ENCODE measurements around the gene TIAM2. TPM values are rescaled to one million over a fixed set of nuclear protein-coding genes. Genes with fewer than 3 reads are reported as not detected.

TIAM2 gene
- polyA plus RNA-seq, 5 donors, result 15.9 to 24.3 (median 21.1) TPM

GRCh38 chr6:155056756-155057155 is 61.6 kb downstream of the TIAM2 start:
- DNase-seq, result no peak

DNA sequence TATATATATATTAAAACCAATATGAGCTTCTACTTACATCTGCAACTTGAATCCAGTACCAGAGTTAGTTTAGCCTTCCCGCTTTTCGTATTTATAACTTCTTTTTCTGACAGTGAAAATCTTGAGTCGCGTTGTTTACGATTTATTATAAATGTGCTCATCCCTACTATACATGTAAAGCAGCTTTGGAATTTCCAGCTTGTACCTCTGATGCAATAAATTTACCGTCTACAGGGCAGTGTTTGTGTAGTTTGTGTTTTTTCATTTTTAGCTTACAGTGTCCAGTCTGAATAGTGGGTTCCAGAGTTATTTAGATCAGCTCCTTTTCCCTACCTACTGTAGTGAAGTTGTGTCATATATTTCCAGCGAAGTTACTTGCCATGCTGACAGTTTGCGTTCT is 66.3 kb downstream of the TIAM2 start:
- DNase-seq, result no peak

DNA sequence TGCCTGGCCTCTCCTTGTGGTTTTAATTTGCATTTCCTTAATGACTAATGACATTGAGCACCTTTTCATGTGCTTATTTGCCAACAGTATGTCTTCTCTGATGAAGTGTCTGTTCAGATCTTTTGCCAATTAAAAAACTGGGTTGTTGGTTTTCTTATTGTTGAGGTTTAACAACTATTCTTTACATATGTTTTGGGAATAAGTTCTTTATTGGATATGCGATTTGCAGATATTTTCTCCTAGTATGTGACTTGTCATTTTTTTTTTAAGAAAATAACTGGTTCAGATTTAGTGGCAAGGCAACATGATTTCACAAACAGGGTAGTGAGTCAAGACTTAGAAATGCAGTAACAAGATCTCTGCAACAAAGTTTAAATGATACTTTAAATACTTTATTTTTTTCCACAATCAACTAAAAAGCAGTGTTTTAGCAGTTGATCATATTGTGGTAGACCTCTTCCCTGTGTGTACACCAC is 67.8 kb downstream of the TIAM2 start:
- DNase-seq, result no peak

GRCh38 chr6:155064303-155064702 is 69.2 kb downstream of the TIAM2 start:
- no peak for DNase-seq

DNA sequence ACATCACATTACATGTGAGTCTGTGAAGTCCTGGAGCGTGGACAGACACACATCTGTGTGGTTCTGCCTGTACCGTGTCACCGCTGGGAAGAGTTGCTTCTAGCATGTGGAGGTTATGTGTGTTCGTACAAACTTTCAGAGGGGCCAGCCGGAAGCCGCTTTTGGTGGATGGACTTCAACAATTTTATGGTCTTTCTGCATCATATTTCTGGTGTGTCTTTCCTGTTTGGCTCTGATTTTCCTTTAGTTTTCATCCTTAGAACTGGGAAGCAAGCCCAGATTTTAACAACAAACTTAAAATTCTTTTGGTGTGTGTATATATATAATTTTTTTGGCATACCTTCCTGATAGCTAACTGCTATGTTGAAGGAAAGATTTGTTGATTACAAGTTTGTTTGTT is 71.2 kb downstream of the TIAM2 start:
- peak; percentile 53 to 58 for DNase-seq

DNA sequence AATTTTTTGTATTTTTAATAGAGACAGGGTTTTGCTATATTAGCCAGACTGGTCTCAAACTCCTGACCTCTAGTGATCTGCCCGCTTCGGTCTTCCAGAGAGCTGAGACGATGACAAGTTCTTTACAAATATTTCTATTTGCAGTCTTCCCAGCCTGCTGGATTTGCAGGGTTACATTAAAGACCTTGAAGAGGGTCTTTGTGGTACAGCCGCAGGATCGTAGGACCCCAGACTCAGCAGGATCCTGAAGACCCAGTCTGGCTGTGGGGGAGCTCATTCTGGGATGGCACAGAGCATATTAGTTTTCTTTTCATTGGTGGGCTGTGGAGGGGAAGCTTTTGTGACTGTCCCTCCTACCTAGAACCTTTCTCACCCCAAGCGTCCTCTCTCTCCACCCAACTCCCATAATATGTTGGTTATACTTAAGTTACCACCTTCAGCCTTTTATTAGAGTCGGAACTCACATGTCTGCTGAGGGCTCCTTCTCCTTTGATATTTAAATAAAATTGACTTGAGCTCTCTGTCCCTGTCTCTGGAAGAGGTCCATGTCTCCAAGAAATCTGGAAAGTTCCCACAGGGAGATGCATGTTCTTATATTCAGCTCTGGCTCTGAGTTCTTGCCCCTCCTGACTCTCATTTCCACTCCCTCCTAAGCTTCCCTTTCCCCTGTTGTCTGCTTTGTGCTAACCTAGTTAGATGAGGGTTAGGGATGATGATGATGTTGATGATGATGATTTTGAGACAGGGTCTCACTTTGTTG is 72.0 kb downstream of the TIAM2 start:
- no peak for DNase-seq

GRCh38 chr6:155067956-155068615 is 73.0 kb downstream of the TIAM2 start:
- no peak for DNase-seq

- DNase-seq, result no peak
These were observed 74.4 kb downstream of the TIAM2 start for GRCh38 chr6:155069543-155069942.

DNA sequence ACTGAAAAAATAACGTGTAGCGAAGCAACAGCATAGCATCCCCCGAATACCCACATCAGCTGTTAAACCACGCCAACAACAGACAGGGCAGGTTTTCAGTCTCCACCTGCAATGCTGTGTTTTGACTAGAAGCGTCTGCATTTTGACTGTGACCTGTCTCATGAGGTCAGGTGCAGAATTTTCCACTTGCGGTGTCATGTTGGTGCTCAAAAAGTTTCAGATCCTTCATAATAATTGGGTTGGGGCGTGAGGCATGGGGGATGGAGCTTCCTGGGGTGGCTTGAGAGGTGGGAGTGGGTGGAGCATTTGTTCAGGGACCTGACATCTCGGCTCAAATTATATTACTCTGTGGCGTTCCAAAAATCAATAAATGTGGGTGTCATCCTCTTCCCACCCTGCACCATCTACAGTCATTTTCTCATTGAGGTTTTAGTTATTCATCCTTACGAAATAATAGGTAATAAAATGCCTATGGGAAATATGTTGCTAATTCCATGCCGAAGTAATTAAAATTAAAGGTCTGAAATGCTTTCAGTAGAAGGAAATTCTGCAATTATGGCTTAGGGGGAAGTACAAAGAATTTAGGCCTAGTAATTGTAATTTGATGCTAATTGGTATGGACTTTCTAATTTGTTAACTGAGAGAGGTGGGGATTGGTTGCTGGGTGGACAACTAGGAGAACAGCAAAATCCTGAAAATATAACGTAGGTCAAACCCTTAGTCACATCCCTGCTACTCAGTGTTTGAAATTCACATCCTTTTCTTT is 81.0 kb downstream of the TIAM2 start:
- DNase-seq, result no peak

GRCh38 chr6:155077331-155077730 is 82.2 kb downstream of the TIAM2 start:
- DNase-seq, result no peak

DNA sequence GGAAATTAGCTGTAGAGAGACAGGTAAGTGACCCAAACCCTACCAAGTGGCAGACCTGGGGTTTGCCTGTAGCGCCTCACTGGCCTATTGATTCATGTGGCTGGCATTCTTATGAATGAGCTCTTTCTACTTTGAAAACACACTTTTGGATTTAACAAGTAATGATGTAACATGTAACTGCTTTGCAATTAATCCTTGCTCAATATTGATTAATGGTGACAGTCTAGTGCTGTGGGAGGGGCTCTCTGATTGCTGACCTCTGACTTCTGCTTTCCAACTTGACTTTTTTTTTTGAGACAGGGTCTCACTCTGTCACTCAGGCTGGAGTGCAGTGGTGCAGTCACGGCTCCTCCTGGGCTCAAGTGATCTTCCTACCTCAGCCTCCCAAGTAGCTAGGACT is 82.7 kb downstream of the TIAM2 start:
- DNase-seq, result no peak

DNA sequence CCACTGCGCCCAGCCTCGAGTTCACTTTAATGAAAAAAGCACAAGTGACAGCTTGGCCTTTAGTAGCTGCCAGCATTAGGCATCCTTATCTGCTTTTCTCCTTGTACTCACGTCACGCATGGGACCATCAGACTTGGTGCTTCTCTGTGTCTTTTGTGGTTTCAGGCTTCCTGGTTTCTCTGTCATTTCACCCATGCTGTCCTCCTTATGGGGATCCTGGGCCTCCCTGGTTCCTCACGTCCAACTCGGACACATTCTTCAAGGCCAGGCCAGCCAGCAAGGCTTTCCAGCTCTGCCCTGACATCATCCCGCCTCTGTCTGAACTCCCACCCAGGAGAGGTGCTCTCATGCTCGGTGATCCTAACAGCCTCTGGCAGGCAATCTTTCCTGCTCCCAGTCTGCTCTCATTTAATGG is 83.2 kb downstream of the TIAM2 start:
- DNase-seq, result no peak

- no peak for DNase-seq
These were observed 84.9 kb downstream of the TIAM2 start for GRCh38 chr6:155079985-155080452.

DNA sequence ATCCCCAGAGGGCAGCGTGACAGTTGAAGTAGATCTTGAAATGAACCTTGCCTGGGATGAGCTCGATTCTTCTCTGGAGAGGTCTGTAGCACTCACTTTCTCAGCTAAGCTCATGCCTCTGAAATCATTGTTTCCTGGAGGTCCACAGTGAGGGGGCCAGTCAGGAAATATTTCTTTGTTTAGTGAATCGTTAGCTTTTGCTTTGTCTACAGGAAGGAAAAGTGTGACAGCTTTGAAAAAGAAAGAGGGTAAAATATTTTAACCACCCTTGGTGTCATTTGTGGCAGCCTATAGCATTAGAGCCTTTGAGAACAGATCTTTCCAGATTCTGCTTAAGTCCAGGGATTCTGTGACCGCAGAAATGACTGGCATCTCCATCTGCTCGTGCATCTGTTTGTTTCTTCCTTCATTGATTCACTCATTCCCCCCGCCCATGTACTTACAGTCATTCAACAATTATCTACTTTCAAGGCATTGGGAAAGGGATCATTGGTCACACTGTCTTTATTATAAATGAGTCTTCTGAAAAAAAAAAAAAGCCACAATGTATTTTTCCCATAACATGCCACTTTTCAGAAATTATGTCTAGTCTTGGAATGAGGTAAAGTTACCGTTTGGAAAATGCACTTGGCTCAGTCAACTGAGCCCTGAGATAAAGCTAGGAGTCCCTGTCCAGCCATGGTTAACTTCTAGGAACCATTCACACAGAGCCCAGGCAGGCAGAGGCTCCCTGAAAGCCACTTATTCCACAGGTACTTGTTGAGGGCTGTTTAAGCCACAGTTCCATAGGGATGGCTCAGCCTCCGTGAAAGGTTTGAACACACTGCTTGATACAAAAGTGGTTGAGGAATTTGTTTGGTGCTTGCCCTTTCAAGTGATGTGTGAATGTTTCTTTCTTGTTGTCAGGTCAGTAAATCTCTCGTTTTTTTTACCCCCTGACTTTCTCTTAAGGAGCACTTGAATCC is 86.0 kb downstream of the TIAM2 start:
- no peak for DNase-seq

GRCh38 chr6:155084431-155085123 is 89.5 kb downstream of the TIAM2 start:
- DNase-seq, result no peak

DNA sequence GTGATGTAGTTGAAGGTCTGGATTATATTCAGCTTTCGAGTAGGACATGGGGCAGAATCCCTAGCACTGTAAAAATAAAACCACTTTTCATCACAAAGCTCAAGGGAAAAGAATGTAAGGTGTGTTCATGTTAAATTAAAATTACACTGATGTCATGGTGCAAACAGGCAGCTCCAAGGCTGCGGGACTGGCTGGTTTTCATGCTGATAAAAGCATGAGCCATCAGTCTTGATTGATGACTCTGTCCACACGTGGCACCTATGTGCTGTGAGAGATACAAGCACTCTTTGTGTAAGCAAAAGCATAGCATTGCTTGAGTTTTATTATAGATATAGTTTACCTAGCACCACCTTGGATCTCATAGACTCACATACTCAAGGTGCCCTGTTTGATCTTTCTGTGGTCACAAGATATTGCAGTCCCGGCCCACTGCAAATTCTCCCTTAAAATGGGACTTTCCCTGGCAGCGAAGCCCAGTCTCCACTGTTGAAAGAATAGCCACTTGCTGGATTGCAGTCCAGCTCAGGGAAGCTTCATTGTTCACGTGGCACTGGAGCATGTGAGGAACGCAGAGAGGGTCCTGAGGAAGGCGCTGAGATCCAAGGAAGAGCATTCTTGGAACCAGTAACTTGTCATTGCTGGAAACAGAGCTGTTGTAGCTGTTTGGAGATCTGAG is 90.6 kb downstream of the TIAM2 start:
- DNase-seq, result no peak

DNA sequence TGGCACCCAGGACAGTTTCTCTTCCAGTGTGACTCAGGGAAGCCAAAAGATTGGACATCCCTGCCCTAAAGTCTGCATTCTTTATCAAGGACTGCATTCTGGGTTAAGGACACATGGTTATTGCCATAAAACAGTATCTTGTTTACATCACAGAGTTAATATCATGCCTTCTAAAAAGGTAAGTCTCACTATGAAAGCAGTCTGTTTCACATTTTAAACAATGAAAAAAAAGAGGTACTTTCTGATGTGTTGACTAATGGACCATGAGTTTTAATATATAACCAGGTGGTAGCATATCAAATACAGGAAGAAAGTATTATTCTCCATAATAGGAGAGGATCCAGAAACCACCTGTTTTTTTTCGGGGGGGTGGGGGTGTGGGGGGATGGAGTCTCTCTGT is 93.7 kb downstream of the TIAM2 start:
- no peak for DNase-seq

DNA sequence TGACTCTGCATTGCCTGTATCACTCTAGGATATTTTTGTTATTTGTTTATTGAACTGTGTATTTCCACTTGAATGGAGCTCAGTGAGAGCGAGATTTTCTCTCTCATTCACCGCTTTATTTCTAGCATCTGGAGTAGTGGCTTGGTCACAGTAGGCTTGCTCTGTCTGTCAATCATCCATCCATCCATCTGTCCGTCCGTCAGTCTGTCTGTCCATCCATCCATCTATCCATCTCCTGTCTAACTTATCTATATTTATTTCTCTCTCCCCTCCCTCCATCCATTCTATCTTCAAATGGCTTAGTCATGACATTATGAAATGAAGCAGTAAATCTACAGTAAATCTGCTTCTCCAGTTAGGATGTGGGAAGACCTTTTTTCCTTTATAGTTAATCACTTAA is 94.6 kb downstream of the TIAM2 start:
- no peak for DNase-seq

DNA sequence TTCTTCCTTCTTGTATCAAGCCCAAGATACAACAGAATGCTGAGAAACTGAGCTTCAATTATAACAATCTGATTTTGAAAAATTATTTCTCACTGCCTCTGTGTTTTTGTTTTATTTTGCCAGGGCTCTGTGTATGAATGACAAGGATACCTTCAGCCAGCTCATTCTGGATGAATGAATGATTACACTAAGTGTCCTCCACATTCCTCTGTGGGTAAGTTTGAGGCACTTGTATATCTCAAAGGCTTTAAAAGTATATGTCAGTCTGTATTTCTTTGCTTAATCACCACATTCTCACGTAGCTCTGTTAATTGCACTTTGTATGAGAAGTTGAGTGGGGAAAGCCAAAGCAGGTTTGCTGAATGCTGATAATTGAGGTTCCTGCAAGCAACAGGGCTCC is 95.1 kb downstream of the TIAM2 start:
- no peak for DNase-seq

- DNase-seq, result no peak
These were observed 96.6 kb downstream of the TIAM2 start for GRCh38 chr6:155091756-155092155.

All from right lung (tissue), 5 donors.